ENCODE data around the gene SEPTIN2. TPM values are rescaled to one million over a fixed set of nuclear protein-coding genes. Genes with fewer than 3 reads are reported as not detected.

Gene SEPTIN2
- total RNA-seq, 1 donor from 2014 or later: 302 TPM

GRCh38 chr2:241323778-241324177 lies 8.1 kb downstream of the SEPTIN2 start:
- H3K4me3 Mint-ChIP-seq (ENCODE audit: unreplicated experiment): no peak overlapping the region
- no peak for TF ChIP-seq CTCF (IDR thresholded peaks at IDR 0.05; ENCODE audit: partially characterized antibody, unreplicated experiment)
- H3K27me3 Mint-ChIP-seq (ENCODE audit: unreplicated experiment): no peaks in the 10 kb centered on the region
- no peak overlapping the region for H3K27ac Mint-ChIP-seq (ENCODE audit: unreplicated experiment)
- DNase-seq: no peak
- peaks cover 1% of the 10 kb centered on the region for H3K9me3 Mint-ChIP-seq (ENCODE audit: unreplicated experiment)
- peaks cover 5% of the 10 kb centered on the region for H3K36me3 Mint-ChIP-seq (ENCODE audit: unreplicated experiment)
- H3K4me1 Mint-ChIP-seq (ENCODE audit: low read depth, unreplicated experiment): peaks cover 26% of the 10 kb centered on the region

- Mint-ChIP-seq H3K4me1 (ENCODE audit: low read depth, unreplicated experiment) (peaks cover 21% of the 10 kb centered on the region), H3K27ac (ENCODE audit: unreplicated experiment) (no peak overlapping the region), H3K27me3 (ENCODE audit: unreplicated experiment) (no peaks in the 10 kb centered on the region), H3K9me3 (ENCODE audit: unreplicated experiment) (peaks cover 1% of the 10 kb centered on the region), H3K36me3 (ENCODE audit: unreplicated experiment) (peaks cover 11% of the 10 kb centered on the region), H3K4me3 (ENCODE audit: unreplicated experiment) (no peak overlapping the region)
- DNase-seq: no peak
- TF ChIP-seq CTCF (IDR thresholded peaks at IDR 0.05; ENCODE audit: partially characterized antibody, unreplicated experiment): no peak
Observed at GRCh38 chr2:241324775-241325174, 9.1 kb downstream of the SEPTIN2 start.

GRCh38 chr2:241325257-241325656 lies 9.5 kb downstream of the SEPTIN2 start:
- Mint-ChIP-seq H3K4me1 (ENCODE audit: low read depth, unreplicated experiment) (peaks cover 16% of the 10 kb centered on the region), H3K36me3 (ENCODE audit: unreplicated experiment) (peaks cover 11% of the 10 kb centered on the region), H3K27ac (ENCODE audit: unreplicated experiment) (no peak overlapping the region), H3K27me3 (ENCODE audit: unreplicated experiment) (peaks cover under 1% of the 10 kb centered on the region), H3K9me3 (ENCODE audit: unreplicated experiment) (peaks cover 1% of the 10 kb centered on the region), H3K4me3 (ENCODE audit: unreplicated experiment) (no peak overlapping the region)
- no peak for DNase-seq
- no peak for TF ChIP-seq CTCF (IDR thresholded peaks at IDR 0.05; ENCODE audit: partially characterized antibody, unreplicated experiment)

- peaks cover 2% of the 10 kb centered on the region for H3K27me3 Mint-ChIP-seq (ENCODE audit: unreplicated experiment)
- H3K4me3 Mint-ChIP-seq (ENCODE audit: unreplicated experiment): no peak overlapping the region
- H3K27ac Mint-ChIP-seq (ENCODE audit: unreplicated experiment): no peak overlapping the region
- peaks cover 11% of the 10 kb centered on the region for H3K36me3 Mint-ChIP-seq (ENCODE audit: unreplicated experiment)
- no peak for DNase-seq
- H3K9me3 Mint-ChIP-seq (ENCODE audit: unreplicated experiment): peaks cover 1% of the 10 kb centered on the region
- H3K4me1 Mint-ChIP-seq (ENCODE audit: low read depth, unreplicated experiment): peaks cover 2% of the 10 kb centered on the region
- no peak for TF ChIP-seq CTCF (IDR thresholded peaks at IDR 0.05; ENCODE audit: partially characterized antibody, unreplicated experiment)
Observed at GRCh38 chr2:241329669-241330615, 14.2 kb downstream of the SEPTIN2 start.

GRCh38 chr2:241330616-241330981 lies 14.9 kb downstream of the SEPTIN2 start:
- Mint-ChIP-seq H3K27me3 (ENCODE audit: unreplicated experiment) (peaks cover 2% of the 10 kb centered on the region), H3K4me3 (ENCODE audit: unreplicated experiment) (no peak overlapping the region), H3K36me3 (ENCODE audit: unreplicated experiment) (peaks cover 11% of the 10 kb centered on the region), H3K27ac (ENCODE audit: unreplicated experiment) (no peak overlapping the region), H3K9me3 (ENCODE audit: unreplicated experiment) (peaks cover 1% of the 10 kb centered on the region), H3K4me1 (ENCODE audit: low read depth, unreplicated experiment) (no peaks in the 10 kb centered on the region)
- no peak for DNase-seq
- no peak for TF ChIP-seq CTCF (IDR thresholded peaks at IDR 0.05; ENCODE audit: partially characterized antibody, unreplicated experiment)
